NCI-H187 treated with DMSO at 0.1 percent for 48 hours (cell line): ENCODE data around the gene FRMD4B.

ENCODE experiments used
- DNase-seq: peaks from one replicate; lab custom pipeline; 2025; lab: John Stamatoyannopoulos, UW

The FRMD4B gene

GRCh38 chr3:69405067-69405466 lies 19.2 kb upstream of the FRMD4B start:
- no peak for DNase-seq

GRCh38 chr3:69403454-69403853 lies 17.6 kb upstream of the FRMD4B start:
- no peak for DNase-seq

- no peak for DNase-seq
These were observed 14.8 kb upstream of the FRMD4B start for GRCh38 chr3:69400683-69401082.

- DNase-seq = no peak
These were observed 7.0 kb upstream of the FRMD4B start for GRCh38 chr3:69392850-69393249.

- DNase-seq = no peak
These were observed 6.5 kb upstream of the FRMD4B start for GRCh38 chr3:69392415-69392814.

GRCh38 chr3:69391554-69391953 lies 5.7 kb upstream of the FRMD4B start:
- no peak for DNase-seq

- no peak for DNase-seq
These were observed 4.9 kb upstream of the FRMD4B start for GRCh38 chr3:69390771-69391170.

- no peak for DNase-seq
These were observed 3.8 kb upstream of the FRMD4B start for GRCh38 chr3:69389520-69390248.

- no peak for DNase-seq
These were observed 2.4 kb upstream of the FRMD4B start for GRCh38 chr3:69388241-69388640.

- no peak for DNase-seq
These were observed 883 bp upstream of the FRMD4B start for GRCh38 chr3:69386556-69387385.

- DNase-seq = no peak
These were observed 665 bp downstream of the FRMD4B start for GRCh38 chr3:69385123-69385722.

- DNase-seq = no peak
These were observed 1.6 kb downstream of the FRMD4B start for GRCh38 chr3:69384326-69384725.

GRCh38 chr3:69379661-69380060 lies 6.2 kb downstream of the FRMD4B start:
- no peak for DNase-seq

GRCh38 chr3:69378112-69378802 lies 7.6 kb downstream of the FRMD4B start:
- DNase-seq = no peak

- no peak for DNase-seq
These were observed 8.6 kb downstream of the FRMD4B start for GRCh38 chr3:69377262-69377661.

GRCh38 chr3:69376731-69377130 lies 9.2 kb downstream of the FRMD4B start:
- no peak for DNase-seq

- DNase-seq = no peak
These were observed 14.1 kb downstream of the FRMD4B start for GRCh38 chr3:69371816-69372215.

GRCh38 chr3:69370901-69371301 lies 15.0 kb downstream of the FRMD4B start:
- DNase-seq = no peak

- no peak for DNase-seq
These were observed 15.6 kb downstream of the FRMD4B start for GRCh38 chr3:69370156-69370883.

GRCh38 chr3:69368129-69368741 lies 17.7 kb downstream of the FRMD4B start:
- no peak for DNase-seq

- DNase-seq = no peak
These were observed 18.3 kb downstream of the FRMD4B start for GRCh38 chr3:69367586-69367985.
